ENCODE measurements around the gene TIGIT.
A peak's percentile ranks its signal among the peaks of the same experiment; 100 is the strongest.

Gene TIGIT

DNA sequence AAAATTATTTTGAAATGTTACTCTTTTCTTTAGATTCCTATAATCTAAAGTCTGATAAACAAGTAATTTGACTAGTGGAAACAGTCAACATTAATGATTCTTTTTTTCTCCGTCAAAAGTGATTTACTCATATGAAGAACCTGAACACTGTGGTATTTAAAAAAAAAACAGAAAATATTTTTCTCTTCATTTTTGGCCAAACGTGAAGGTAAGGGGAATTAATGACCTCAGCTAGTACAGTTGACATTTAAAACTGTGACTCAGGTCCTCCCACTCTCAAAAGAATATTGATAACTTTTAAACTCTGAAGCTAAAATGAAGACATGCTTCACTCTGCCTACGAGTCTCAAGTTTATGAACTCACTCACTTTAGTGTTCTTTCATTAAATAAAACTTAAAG is 34.5 kb downstream of the TIGIT start:
- H3K9me3 Mint-ChIP-seq: peaks cover 7% of the 10 kb centered on the region
- peak overlapping the region; percentile 27 for H3K27ac Mint-ChIP-seq
- H3K4me1 Mint-ChIP-seq (ENCODE audit: low read depth): peaks cover 21% of the 10 kb centered on the region
- peak overlapping the region; percentile 18 for H3K4me3 Mint-ChIP-seq
- no peaks in the 10 kb centered on the region for H3K27me3 Mint-ChIP-seq (ENCODE audit: low read depth)
- peaks cover 4% of the 10 kb centered on the region for H3K36me3 Mint-ChIP-seq (ENCODE audit: low read depth)

DNA sequence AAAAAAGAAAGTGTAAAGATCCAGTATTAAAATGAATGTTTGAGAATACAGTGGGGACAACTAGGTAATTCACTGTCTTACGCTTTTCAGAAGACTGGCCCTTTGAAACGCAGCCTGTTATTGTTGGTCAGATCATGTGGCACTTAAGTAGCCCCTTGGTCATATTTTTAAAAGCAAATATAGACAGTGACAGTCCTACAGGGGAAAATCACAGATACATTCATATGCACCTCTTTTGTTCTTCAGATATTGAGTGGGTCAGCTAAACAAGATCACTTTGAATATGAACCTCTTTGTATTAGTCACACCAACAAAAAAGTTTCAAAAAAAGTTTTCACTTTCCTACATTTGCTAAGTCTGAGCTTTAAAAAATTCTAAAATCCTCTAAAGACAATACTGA is 36.0 kb downstream of the TIGIT start:
- Mint-ChIP-seq H3K36me3 (ENCODE audit: low read depth) (peaks cover 4% of the 10 kb centered on the region), H3K9me3 (peaks cover 7% of the 10 kb centered on the region), H3K27me3 (ENCODE audit: low read depth) (no peaks in the 10 kb centered on the region), H3K4me1 (ENCODE audit: low read depth) (peaks cover 16% of the 10 kb centered on the region), H3K4me3 (no peak overlapping the region), H3K27ac (no peak overlapping the region)

DNA sequence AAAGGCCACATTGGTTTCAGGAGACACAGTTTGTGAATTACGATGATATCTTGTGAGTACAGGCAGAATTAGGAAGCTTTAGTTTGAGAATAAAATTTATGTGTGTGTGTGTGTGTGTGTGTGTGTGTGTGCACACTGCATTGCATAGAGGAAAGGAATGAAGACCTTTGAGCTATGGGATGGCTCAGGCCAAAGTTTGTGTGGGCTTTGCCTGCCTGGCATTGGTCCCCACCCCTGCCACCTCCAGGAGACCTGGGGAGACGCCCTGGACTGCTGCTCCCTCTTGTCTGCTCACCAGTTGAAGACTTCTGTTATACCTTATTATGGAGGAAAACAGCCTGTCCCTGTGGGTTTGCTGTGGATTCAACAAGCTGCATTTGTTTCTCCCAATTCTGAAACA is 37.2 kb downstream of the TIGIT start:
- peak overlapping the region; percentile 14 for H3K27ac Mint-ChIP-seq
- peaks cover 7% of the 10 kb centered on the region for H3K9me3 Mint-ChIP-seq
- H3K36me3 Mint-ChIP-seq (ENCODE audit: low read depth): peaks cover 4% of the 10 kb centered on the region
- H3K4me3 Mint-ChIP-seq: no peak overlapping the region
- H3K4me1 Mint-ChIP-seq (ENCODE audit: low read depth): peaks cover 17% of the 10 kb centered on the region
- no peaks in the 10 kb centered on the region for H3K27me3 Mint-ChIP-seq (ENCODE audit: low read depth)

DNA sequence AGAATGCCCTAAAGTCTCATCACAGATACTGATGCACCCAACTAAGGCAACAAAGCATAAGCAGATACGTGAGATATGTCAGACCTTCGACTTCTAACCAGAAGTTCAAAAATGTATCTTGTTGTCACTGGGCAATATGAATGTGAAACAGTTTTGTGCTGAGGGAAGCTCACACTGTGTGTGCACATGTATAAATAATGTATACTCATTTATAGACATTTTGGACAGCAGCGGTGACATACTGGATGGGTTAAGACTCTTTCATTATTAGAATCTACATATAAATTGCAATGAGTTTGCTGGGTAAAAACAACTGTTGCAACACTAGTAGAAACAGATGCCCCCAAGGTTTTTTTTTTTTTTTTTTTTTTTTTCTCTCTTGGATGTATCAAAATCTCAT is 37.9 kb downstream of the TIGIT start:
- Mint-ChIP-seq H3K9me3 (peaks cover 7% of the 10 kb centered on the region), H3K27me3 (ENCODE audit: low read depth) (no peaks in the 10 kb centered on the region), H3K4me1 (ENCODE audit: low read depth) (peaks cover 18% of the 10 kb centered on the region), H3K4me3 (no peak overlapping the region), H3K27ac (no peak overlapping the region), H3K36me3 (ENCODE audit: low read depth) (peaks cover 4% of the 10 kb centered on the region)

DNA sequence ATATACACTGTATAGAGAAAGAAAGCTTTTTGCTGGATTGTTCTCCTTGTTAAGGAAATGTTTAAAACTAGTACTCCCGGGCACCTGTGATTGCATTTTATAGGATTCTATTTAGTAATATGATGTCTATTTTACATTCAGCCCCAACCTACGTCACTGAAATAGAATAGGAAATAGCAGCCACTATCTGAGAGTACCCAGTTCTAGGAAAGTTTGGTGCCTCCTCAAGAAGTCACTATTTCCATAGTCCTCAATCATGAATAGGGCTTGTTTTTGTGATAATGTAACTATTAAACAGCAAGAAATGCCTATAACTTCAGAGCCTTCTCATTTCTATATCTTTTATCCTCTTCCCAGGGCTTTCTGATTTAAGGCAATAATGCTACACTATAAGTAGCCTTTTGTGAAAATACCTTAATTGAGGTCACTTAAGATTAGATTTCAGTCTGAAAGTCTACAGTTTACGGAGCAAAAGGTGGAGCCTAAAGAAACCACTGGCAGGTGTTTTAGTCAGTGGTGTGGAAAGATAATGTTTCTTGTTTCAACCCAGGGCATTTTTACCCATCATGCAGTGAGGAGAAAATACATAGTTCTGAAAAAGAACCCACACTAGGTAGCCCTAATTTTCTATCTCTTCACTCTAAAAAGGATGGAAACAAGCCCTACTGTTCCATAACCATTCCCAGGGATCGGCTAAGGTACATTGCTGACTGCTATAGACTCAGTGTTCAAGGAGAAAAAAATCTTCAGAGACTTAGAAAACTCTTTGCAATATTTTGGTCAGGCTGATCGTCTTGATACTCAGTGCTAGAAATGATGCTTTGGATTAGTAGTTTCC is 38.7 kb downstream of the TIGIT start:
- H3K27ac Mint-ChIP-seq: peak overlapping the region; percentile 58
- H3K4me1 Mint-ChIP-seq (ENCODE audit: low read depth): peaks cover 15% of the 10 kb centered on the region
- H3K4me3 Mint-ChIP-seq: no peak overlapping the region
- H3K27me3 Mint-ChIP-seq (ENCODE audit: low read depth): no peaks in the 10 kb centered on the region
- peaks cover 4% of the 10 kb centered on the region for H3K36me3 Mint-ChIP-seq (ENCODE audit: low read depth)
- H3K9me3 Mint-ChIP-seq: peaks cover 7% of the 10 kb centered on the region

DNA sequence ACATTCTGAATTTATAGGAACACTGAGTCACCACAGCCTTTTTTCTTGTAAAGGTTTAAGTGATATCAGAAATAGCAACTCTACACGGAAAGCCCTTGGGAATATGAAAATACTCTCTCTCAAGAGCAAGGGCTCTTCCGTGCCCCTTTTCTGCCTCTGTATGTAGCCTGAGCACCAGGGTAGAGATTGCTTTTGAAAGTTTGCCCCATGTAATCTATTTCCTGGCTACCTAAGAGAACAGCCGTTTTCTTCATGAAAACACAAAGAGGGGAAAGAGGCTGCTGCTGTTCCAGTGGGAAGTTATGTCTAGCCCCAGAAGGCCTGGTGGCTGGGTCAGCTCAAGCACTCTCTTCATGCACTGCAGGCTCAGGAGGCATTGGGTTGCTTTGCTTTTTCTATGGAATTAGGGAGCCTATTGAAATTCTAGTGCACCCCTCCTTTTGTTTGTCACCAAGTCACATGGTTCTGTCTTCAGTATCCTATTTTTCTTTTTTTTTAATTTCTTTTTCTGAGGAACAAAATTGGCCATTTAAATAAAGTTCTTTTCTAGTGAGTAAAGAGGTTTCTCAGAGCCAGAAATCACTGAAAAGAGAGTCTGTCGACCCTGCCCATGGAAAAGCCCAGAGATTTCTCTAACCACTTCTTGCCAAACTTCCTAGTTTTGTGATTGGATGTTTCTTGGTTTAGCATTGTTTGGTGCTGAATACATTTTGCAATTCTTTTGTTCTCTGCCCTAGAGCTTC is 39.5 kb downstream of the TIGIT start:
- peaks cover 7% of the 10 kb centered on the region for H3K9me3 Mint-ChIP-seq
- no peaks in the 10 kb centered on the region for H3K27me3 Mint-ChIP-seq (ENCODE audit: low read depth)
- peaks cover 17% of the 10 kb centered on the region for H3K4me1 Mint-ChIP-seq (ENCODE audit: low read depth)
- H3K27ac Mint-ChIP-seq: no peak overlapping the region
- H3K36me3 Mint-ChIP-seq (ENCODE audit: low read depth): peaks cover 7% of the 10 kb centered on the region
- H3K4me3 Mint-ChIP-seq: no peak overlapping the region

DNA sequence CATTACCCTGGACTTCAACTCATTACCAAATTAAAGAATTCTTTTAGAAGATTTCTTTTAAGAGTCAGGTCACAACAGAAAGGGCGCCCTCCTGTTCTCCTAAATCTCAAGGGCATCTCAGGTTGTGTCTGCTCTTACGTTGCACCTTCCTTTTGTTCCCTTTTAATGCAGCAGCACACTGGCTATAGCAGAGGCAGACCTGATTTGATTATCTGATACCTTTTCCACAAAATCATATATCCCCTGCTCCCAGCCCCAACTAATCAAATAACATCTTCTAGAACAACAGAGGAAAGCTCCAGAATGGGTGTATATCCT is 40.1 kb downstream of the TIGIT start:
- H3K4me3 Mint-ChIP-seq: no peak overlapping the region
- H3K9me3 Mint-ChIP-seq: peaks cover 7% of the 10 kb centered on the region
- peaks cover 7% of the 10 kb centered on the region for H3K36me3 Mint-ChIP-seq (ENCODE audit: low read depth)
- H3K4me1 Mint-ChIP-seq (ENCODE audit: low read depth): peaks cover 13% of the 10 kb centered on the region
- no peaks in the 10 kb centered on the region for H3K27me3 Mint-ChIP-seq (ENCODE audit: low read depth)
- peak overlapping the region; percentile 6 for H3K27ac Mint-ChIP-seq

DNA sequence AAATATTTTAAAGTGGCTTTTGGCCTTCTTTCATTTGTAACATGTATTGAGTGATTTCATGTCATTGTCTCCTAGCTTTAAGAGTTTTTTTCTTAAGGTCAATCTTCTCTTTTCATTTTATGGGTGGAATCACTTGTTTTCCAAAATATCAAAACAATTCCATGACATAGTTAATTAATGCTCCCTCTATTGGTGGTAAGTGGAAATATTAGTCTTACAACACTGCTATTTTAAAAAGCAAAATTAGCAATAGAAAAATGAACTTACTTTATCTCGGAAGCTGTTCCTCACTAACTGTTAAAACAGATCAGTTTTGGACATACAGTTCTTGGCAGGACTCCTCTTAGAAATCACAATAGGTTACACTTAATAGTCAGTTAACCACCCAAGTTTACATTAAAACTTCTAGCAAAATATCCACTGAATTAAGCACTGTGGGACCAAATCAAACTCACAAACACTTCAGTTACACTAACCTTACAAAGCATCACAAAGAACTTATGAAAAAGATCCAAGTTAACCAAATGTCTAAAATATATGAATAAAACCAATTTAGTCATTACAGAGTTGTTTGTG is 42.4 kb downstream of the TIGIT start:
- Mint-ChIP-seq H3K4me1 (ENCODE audit: low read depth) (peaks cover 13% of the 10 kb centered on the region), H3K27ac (no peak overlapping the region), H3K9me3 (no peaks in the 10 kb centered on the region), H3K36me3 (ENCODE audit: low read depth) (peaks cover 6% of the 10 kb centered on the region), H3K4me3 (no peak overlapping the region), H3K27me3 (ENCODE audit: low read depth) (no peaks in the 10 kb centered on the region)

DNA sequence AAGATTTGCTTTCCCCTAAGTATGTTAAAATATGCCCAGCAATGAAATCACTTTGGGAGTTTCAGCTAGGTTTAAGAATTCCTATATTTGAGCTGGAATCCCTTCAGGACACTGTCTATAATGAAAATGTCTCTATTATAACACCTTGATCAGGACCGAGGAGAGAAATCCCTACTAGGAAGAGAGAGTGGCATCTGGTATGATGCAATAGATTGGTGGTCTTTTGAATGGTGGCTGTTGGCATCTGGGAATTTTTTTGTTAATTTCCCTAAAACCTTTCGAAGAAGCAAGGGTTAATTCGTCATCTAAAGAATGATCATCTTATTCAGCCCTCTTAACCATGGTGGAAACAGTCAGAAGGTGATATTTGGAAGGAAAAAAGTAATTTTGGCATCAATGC is 43.0 kb downstream of the TIGIT start:
- H3K36me3 Mint-ChIP-seq (ENCODE audit: low read depth): peaks cover 6% of the 10 kb centered on the region
- H3K27ac Mint-ChIP-seq: no peak overlapping the region
- no peak overlapping the region for H3K4me3 Mint-ChIP-seq
- no peaks in the 10 kb centered on the region for H3K27me3 Mint-ChIP-seq (ENCODE audit: low read depth)
- peaks cover 13% of the 10 kb centered on the region for H3K4me1 Mint-ChIP-seq (ENCODE audit: low read depth)
- no peaks in the 10 kb centered on the region for H3K9me3 Mint-ChIP-seq

DNA sequence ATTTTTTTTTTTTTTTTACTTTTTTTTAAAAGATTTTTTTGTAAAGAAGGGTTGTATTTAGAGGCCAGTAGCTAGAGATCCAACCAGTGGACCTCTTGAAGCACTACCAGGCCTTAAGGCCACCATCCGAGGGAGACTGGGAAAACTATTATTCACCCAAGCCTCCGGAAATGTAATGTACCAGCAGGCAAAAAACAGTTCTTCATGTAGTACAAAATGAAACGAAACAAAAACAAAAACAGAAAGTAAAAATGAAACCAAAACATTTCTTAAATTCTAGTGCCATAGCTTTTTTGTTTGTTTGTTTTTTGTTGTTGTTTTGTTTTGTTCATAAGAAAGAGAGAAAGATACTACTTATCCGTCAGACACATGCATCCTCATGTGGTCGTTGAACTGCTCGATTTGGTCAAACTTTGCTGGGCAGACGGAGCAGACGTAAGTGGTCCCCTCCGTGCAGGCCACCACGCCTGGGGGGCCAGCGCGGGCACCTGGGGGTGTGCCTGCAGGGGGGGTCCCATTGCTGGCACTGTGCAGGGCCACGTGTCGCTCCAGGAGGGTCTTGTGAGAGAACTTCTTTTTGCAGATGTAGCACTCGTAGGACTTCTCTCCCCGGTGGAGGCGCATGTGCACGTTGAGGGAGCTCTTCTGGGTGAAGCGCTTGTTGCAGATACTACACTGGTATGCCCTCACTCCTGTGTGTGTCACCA is 45.0 kb downstream of the TIGIT start:
- Mint-ChIP-seq H3K36me3 (ENCODE audit: low read depth) (peaks cover 6% of the 10 kb centered on the region), H3K27ac (peak overlapping the region; percentile 76), H3K27me3 (ENCODE audit: low read depth) (no peaks in the 10 kb centered on the region), H3K4me1 (ENCODE audit: low read depth) (peaks cover 11% of the 10 kb centered on the region), H3K9me3 (no peaks in the 10 kb centered on the region), H3K4me3 (peak overlapping the region; percentile 43)

DNA sequence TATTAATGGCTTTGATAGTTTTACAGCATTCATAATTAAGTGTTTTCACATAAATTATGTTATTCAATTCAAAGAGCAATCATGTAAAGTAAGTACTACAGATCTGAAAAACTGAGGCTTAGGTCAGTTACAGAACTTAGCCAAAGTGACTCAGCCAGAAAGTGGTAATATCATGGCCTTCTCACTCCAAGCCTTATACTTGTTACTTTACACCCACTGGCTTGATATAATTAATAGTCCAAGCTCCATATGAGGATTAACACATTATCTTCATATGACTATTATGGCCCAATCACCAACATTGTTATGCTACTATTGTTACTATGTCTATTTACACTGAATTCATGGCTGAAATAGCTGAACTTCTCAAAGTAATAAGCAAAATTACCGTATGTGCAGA is 50.7 kb downstream of the TIGIT start:
- Mint-ChIP-seq H3K4me1 (ENCODE audit: low read depth) (peaks cover 3% of the 10 kb centered on the region), H3K27me3 (ENCODE audit: low read depth) (no peaks in the 10 kb centered on the region), H3K36me3 (ENCODE audit: low read depth) (no peaks in the 10 kb centered on the region), H3K9me3 (no peaks in the 10 kb centered on the region), H3K27ac (no peak overlapping the region), H3K4me3 (no peak overlapping the region)

DNA sequence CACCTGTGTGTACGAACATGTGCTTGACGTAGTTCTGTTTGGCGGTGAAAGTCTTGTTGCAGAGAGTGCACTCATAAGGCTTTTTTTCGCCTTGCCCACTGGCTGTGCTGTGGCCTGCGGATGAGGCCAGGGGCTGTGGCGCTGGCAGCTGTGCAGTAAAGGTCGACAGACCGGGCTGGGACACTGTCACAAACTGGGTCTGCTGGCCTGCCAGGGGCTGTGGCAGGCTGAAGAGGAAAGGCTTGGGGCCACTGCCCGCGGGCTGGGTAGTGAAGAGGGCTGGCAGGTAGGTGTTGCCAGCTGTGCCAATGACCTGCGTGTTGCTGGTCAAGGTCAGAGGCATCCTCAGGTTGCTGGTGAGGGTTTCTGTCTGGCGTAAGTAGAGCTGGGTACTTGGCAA is 56.4 kb downstream of the TIGIT start:
- Mint-ChIP-seq H3K9me3 (no peaks in the 10 kb centered on the region), H3K36me3 (ENCODE audit: low read depth) (no peaks in the 10 kb centered on the region), H3K4me1 (ENCODE audit: low read depth) (peaks cover 3% of the 10 kb centered on the region), H3K27ac (no peak overlapping the region), H3K4me3 (no peak overlapping the region), H3K27me3 (ENCODE audit: low read depth) (no peaks in the 10 kb centered on the region)

DNA sequence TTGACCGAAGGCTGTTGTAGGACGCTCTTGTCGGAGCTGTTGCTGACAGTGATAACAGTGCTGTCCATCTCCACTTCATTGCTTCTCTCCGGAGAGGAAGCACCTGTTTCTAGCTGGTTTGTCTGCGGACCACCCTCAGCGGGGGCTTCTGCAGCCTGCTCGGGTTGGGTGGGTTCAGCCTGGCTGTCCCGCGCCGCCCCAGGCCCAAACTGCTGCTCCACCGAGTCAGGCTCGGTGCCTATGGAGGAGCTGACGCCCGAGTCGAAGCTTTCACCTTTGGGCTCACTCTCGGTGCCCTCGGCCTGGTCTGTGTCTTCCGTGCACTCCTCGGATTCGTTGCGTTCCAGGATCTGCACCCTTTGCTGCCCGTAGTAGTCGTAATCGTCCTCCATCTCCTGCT is 56.9 kb downstream of the TIGIT start:
- Mint-ChIP-seq H3K4me3 (no peak overlapping the region), H3K36me3 (ENCODE audit: low read depth) (no peaks in the 10 kb centered on the region)

DNA sequence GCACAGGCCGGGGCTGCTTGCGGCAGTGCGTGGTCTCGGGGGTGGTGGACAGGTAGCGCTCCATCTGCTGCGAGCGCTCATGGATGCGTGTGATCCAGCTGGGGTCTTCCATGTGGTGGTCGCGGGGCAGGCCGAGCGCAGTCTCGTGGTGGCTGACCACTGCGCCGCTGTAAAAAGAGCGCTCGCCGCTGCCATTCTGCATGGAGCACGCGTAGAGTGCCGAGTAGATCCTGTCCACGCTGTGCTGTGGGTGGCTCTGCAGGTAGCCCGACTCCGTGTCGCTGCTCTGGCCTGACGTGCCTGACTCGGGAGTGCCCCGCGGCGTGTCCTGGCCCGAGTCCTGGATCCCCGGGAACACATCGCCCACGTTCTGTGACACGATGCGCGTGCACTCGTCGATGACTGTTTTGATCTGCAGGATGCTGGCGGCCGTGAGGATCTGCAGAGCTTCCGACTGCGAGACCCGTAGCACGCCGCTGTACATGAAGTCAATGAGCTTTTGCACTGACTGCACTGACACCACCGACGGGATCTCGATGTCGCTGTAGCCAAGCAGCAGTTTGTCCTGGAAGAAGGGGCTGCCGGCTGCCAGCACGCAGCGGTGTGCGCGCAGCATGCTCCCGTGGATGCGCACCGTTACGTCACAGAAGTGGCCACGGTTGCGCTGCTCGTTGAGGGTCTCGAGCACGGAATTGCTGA is 57.4 kb downstream of the TIGIT start:
- no peaks in the 10 kb centered on the region for H3K27me3 Mint-ChIP-seq (ENCODE audit: low read depth)
- no peaks in the 10 kb centered on the region for H3K9me3 Mint-ChIP-seq
- H3K4me1 Mint-ChIP-seq (ENCODE audit: low read depth): no peaks in the 10 kb centered on the region
- H3K27ac Mint-ChIP-seq: no peak overlapping the region
- no peak overlapping the region for H3K4me3 Mint-ChIP-seq
- no peaks in the 10 kb centered on the region for H3K36me3 Mint-ChIP-seq (ENCODE audit: low read depth)

More for the DNA sequence above, 56.9 kb downstream of the TIGIT start:
- Mint-ChIP-seq H3K4me1 (ENCODE audit: low read depth) (peaks cover 2% of the 10 kb centered on the region), H3K27me3 (ENCODE audit: low read depth) (no peaks in the 10 kb centered on the region), H3K9me3 (no peaks in the 10 kb centered on the region), H3K27ac (no peak overlapping the region)

All from T-helper 1 cell treated with Interleukin-12 subunit alpha and Interleukin-12 subunit beta and Interleukin-4 antibody, amounts not matched to agents 30 μg/mL and 1 μg/mL, for 36 hours (primary cell).